Vagina (tissue), 2 donors: Measurements from ENCODE around the gene SMIM11.

ENCODE experiments used
- CTCF ChIP-seq, 3 experiments: fragments of 450-650 bp in 2 of 3; fragments of 200-600 bp in 1 of 3; sonication (generic) in 1 of 3; IDR thresholded peaks; one replicate each; pipeline ENCODE4 v1.5.1; 2017 to 2019; ENCODE audit warnings: antibody characterized with exemption in 3 of 3, mild to moderate bottlenecking in 2 of 3, moderate library complexity in 2 of 3
- POLR2A ChIP-seq, 2 donors: fragments of 450-650 bp; IDR thresholded peaks; one replicate each; pipeline ENCODE4 v1.6.1; 2017; ENCODE audit warnings: antibody characterized with exemption in 2 of 2, mild to moderate bottlenecking in 2 of 2, moderate library complexity in 2 of 2

DNA sequence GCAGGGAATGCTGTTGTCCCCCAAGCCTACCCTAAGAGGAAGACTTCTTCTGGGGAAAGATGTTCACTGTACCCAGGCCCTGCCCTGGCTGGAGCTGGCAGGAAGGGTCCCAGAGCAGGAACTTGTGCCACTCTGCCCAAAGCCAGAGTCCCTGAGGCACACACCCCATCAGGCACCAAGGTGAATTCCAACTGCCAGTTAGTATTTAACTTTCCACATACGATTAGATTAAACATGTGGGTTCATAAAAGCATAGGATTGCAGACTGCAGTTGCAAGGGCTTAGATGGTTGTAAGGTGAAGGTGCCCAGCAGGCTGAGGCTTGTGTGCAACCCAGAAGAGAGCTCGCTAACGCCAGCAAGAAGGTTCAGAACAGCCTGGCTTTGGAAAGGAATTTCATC is 11.6 kb upstream of the SMIM11 start, which contains the start of gene KCNE2:
- TF ChIP-seq CTCF (IDR thresholded peaks at IDR 0.05) (no peak), POLR2A (IDR thresholded peaks at IDR 0.05) (no peak)
